Stimulated activated naive B cell treated with anti-CD40 and anti-IgM and Interleukin-4, amounts not matched to agents 10 μg/mL and 1 μg/mL and 100 μg/mL, for 72 hours (primary cell): ENCODE measurements around the gene ZSWIM5.
A peak's percentile ranks its signal among the peaks of the same experiment; 100 is the strongest.
"Not testable (repeated sequence)": the region's sequence is repeated elsewhere in the genome, so short reads cannot be mapped to it uniquely, and the experiment has no call there.

ENCODE experiments used
- ATAC-seq, 2 donors: fragments of 150-1000 bp; cut with Tn5 transposase; replicated peaks; 2 replicates each; pipeline ENCODE4 v1.10.0; 2021; ENCODE audit warnings: moderate library complexity in 1 of 2
- DNase-seq: peaks from one replicate; pipeline ENCODE4 v3.0.0; 2021
- H3K27ac Mint-ChIP-seq: one replicate; pipeline ENCODE4 v1.8.0; 2022; ENCODE audit warnings: mild to moderate bottlenecking, mixed read lengths
- H3K27me3 Mint-ChIP-seq, 2 donors: one replicate each; pipeline ENCODE4 v1.8.0; 2022; ENCODE audit warnings: mixed read lengths in 2 of 2
- H3K36me3 Mint-ChIP-seq, 2 donors: one replicate each; pipeline ENCODE4 v1.8.0; 2022; ENCODE audit warnings: mixed read lengths in 2 of 2, mild to moderate bottlenecking in 1 of 2
- H3K4me1 Mint-ChIP-seq, 2 donors: one replicate each; pipeline ENCODE4 v1.8.0; 2022; ENCODE audit warnings: mixed read lengths in 2 of 2, mild to moderate bottlenecking in 1 of 2
- H3K4me3 Mint-ChIP-seq, 2 donors: one replicate each; pipeline ENCODE4 v1.8.0; 2022; ENCODE audit warnings: mild to moderate bottlenecking in 2 of 2, mixed read lengths in 2 of 2, moderate library complexity in 1 of 2
- H3K9me3 Mint-ChIP-seq, 2 donors: one replicate each; pipeline ENCODE4 v1.8.0; 2022; ENCODE audit warnings: mixed read lengths in 2 of 2, mild to moderate bottlenecking in 1 of 2

ZSWIM5 gene

GRCh38 chr1:44994309-44994898, 212.0 kb downstream of the ZSWIM5 start:
- ATAC-seq (no peak), DNase-seq (no peak)
- Mint-ChIP-seq H3K27ac (no peak overlapping the region), H3K9me3 (no peaks in the 10 kb centered on the region), H3K4me3 (no peak overlapping the region), H3K36me3 (no peaks in the 10 kb centered on the region), H3K27me3 (no peaks in the 10 kb centered on the region), H3K4me1 (no peaks in the 10 kb centered on the region)

- H3K27me3 Mint-ChIP-seq, result no peaks in the 10 kb centered on the region
- DNase-seq, result no peak
- H3K9me3 Mint-ChIP-seq, result no peaks in the 10 kb centered on the region
- H3K36me3 Mint-ChIP-seq, result peaks cover 3 to 5% of the 10 kb centered on the region in 2 donors
- peaks cover 11 to 22% of the 10 kb centered on the region in 2 donors for H3K4me1 Mint-ChIP-seq
- no peak overlapping the region for H3K27ac Mint-ChIP-seq
- no peak overlapping the region for H3K4me3 Mint-ChIP-seq
- no peak for ATAC-seq
Observed at GRCh38 chr1:44988531-44989156, 217.8 kb downstream of the ZSWIM5 start.

- no peak for DNase-seq
- Mint-ChIP-seq H3K27ac (peak overlapping the region; percentile 97), H3K4me1 (peaks cover 11 to 22% of the 10 kb centered on the region in 2 donors), H3K4me3 (peak overlapping the region; percentile 100), H3K27me3 (no peaks in the 10 kb centered on the region), H3K36me3 (peaks cover 5 to 7% of the 10 kb centered on the region in 2 donors), H3K9me3 (no peaks in the 10 kb centered on the region)
- no peak for ATAC-seq
Observed at GRCh38 chr1:44985747-44986359, 220.6 kb downstream of the ZSWIM5 start.

GRCh38 chr1:44977372-44977771, 229.0 kb downstream of the ZSWIM5 start:
- H3K36me3 Mint-ChIP-seq, result peaks cover 46 to 55% of the 10 kb centered on the region in 2 donors
- H3K4me1 Mint-ChIP-seq, result peaks cover 8 to 15% of the 10 kb centered on the region in 2 donors
- not testable (repeated sequence) for H3K9me3 Mint-ChIP-seq, H3K27ac Mint-ChIP-seq, H3K27me3 Mint-ChIP-seq, H3K4me3 Mint-ChIP-seq, DNase-seq, ATAC-seq

GRCh38 chr1:44976252-44976651, 230.2 kb downstream of the ZSWIM5 start:
- peaks cover 51 to 64% of the 10 kb centered on the region in 2 donors for H3K36me3 Mint-ChIP-seq
- peaks cover 9% of the 10 kb centered on the region in 2 donors for H3K9me3 Mint-ChIP-seq
- peaks cover 8 to 15% of the 10 kb centered on the region in 2 donors for H3K4me1 Mint-ChIP-seq
- H3K27me3 Mint-ChIP-seq, result no peaks in the 10 kb centered on the region
- DNase-seq, result no peak
- ATAC-seq, result no peak
- no peak overlapping the region for H3K27ac Mint-ChIP-seq
- H3K4me3 Mint-ChIP-seq, result no peak overlapping the region

- Mint-ChIP-seq H3K4me1 (peaks cover 8 to 15% of the 10 kb centered on the region in 2 donors), H3K27me3 (no peaks in the 10 kb centered on the region), H3K36me3 (peaks cover 49 to 61% of the 10 kb centered on the region in 2 donors), H3K4me3 (no peak overlapping the region), H3K27ac (peak overlapping the region; percentile 88), H3K9me3 (peaks cover 9% of the 10 kb centered on the region in 2 donors)
- ATAC-seq (peak; percentile 76 to 88), DNase-seq (no peak)
Observed at GRCh38 chr1:44973645-44974044, 232.8 kb downstream of the ZSWIM5 start.

- no peak overlapping the region for H3K27ac Mint-ChIP-seq
- H3K9me3 Mint-ChIP-seq, result peaks cover 2 to 4% of the 10 kb centered on the region in 2 donors
- H3K36me3 Mint-ChIP-seq, result peaks cover 33 to 41% of the 10 kb centered on the region in 2 donors
- no peak overlapping the region for H3K4me3 Mint-ChIP-seq
- peaks cover 7 to 15% of the 10 kb centered on the region in 2 donors for H3K4me1 Mint-ChIP-seq
- no peak for DNase-seq
- H3K27me3 Mint-ChIP-seq, result no peaks in the 10 kb centered on the region
- ATAC-seq, result no peak
Observed at GRCh38 chr1:44970317-44970716, 236.1 kb downstream of the ZSWIM5 start.
